Stimulated activated CD4-positive, alpha-beta T cell treated with anti-CD3 and anti-CD28 coated beads, Interleukin-2, amount 100 ng/mL, for 4 hours (primary cell): Measurements from ENCODE around the gene SHB.
"Not testable (repeated sequence)": the region's sequence is repeated elsewhere in the genome, so short reads cannot be mapped to it uniquely, and the experiment has no call there.

Source experiments
- DNase-seq: peaks from one replicate; pipeline ENCODE4 v3.0.0-alpha.2; 2020; ENCODE audit warnings: low read depth

The SHB gene

DNA sequence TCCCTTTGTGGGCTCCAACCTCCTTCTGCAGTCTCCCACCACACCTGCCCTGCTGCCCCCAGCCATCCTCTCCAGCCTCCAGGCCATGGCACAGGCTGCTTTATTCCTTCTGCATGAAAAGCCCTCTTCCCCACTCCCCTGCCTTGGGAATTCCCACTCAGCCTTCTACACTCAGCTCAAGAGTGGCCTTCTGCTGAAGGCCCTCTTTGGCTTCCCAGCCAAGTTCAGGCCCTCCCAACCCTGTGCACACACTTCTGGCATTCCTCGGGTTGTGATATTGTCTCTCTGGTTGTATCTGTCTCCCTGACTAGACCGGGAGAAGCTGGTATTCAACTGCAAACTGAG, 5.7 kb downstream of the SHB start:
- no peak for DNase-seq

DNA sequence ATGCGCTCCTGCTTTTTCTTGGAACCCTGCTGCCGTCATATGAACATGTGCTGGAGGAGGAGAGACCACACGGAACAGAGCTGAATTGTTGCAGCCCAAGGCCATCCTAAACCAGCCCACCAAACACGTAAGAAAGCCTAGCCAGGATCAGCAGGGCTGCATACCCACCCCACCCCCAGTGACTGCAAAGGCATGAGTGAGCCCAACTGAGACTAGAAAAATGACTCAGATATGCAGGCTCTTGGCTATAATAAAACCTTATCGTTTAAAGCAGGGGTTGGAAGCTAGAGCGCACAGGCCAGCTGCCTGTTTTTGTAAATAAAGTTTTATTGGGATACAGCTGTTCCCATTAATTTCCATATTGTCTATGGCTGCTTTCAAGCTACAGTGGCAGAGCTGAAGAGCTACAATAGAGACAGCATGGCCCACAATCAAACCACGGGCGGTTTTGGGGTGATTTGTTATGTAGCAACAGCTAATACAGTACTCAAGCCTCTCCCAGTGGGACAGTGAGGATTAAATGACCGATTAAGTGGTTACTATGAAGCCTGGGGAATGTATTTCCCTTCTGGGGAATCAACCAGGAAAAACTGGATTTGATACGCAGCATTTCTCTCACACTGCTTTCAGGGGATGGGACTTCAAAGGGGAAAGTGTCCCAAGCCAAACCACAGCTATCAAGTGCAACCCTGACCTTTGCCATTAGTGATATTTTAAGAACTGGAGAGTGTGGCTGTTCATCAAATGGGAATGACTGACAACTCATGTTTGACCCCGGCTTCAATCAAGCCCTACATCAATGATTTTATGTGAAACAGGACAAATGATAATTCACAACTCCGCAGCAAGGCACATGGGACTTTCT, 6.3 kb downstream of the SHB start:
- no peak for DNase-seq

DNA sequence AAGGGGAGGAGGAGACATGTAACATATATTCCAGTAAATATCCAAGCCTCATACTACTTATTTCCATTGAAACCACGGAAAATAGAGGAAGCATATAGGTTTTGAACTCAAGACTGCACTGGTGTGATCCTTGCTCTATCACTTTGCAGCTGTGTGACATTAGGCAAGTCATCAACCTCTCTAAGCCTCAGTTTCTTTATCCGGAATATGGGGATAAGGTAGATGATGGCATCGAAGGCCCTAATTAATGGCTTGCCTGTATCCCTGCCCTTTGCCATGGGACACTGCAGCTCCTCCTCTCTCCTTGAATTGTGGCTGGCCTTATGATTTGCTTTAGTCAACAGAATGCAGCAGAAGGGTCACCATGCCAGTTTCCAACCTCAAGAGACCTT, 6.9 kb downstream of the SHB start:
- DNase-seq: no peak

DNA sequence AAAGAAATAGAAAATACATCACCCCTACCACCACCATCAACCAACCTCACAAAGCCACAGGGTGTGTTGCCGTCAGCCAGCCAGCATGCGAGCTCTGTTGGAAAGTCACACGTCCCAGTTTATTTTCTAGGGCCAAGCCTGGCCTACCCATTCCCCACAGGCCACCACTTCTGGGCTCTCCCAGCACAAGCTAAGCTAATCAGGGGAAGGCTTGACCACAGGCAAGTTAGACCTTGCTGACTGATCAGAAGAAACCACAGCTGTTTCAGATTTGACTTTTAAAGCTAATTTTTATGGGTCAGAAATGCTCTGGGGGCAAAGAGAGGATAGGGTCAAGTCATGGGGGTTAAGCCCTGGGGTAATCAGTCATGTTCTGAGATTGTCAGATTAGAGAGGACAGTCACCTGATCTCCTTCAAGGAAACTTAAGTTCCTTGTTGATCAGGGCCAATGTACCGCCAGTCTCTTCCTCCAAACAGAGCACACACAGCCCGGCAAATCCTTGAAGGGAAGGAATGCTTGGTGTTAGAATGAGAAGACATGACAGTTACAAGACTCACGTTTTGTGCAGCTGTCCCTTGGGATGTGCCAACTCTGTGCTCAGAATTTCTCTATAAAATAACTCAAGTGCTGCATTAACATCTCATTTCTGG, 7.6 kb downstream of the SHB start:
- no peak for DNase-seq

DNA sequence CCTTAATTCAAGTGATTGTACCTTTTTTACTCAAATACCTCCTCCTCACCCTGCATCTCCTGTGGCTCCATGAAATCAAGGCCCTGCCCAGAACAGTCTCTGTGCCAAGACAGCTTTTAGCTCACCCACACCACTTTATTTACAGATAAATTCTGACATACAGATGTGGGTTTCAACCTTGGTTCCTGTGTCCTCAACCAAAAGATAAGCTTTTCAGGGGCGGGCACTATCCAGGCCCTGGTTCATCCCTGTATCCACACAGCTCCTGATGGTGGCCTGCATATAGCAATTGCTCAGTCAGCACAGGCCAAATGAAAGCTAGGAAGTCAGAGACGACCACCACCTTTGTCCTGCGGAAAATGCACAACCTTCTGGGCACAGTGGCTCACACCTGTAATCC, 8.3 kb downstream of the SHB start:
- DNase-seq: no peak

DNA sequence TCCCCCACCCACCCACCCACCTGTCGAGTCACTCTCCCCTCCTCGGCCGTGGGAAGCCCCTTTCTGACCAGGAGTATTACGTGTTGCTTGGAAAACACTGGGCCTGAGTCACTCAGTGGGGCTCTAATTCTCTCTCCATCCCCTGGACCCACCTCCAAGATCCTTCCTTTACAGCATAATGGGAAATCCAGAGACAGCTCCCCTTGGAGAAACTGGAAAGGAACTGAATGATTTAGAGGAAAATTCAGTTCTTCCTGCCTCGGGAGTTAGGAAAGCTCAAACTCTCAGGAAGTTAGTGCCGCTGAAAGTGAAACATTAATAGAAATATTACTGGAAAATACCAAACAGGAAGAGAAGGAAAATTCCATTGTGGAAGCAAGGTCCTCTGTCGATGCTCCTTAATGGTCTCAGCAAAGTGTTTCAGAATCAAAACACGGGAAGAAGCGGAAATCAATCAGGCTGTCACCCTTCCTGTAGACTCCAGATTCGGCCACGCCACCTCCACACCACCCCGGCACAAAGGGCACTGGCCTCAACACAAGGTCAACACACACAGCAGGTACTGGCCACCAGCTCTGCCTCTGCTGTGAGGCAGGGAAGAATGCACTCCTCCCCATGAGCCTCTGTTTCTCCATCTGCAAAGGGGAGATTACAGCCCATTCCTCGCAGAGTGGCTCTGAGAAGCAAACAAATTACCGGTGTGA, 9.6 kb downstream of the SHB start:
- no peak for DNase-seq

DNA sequence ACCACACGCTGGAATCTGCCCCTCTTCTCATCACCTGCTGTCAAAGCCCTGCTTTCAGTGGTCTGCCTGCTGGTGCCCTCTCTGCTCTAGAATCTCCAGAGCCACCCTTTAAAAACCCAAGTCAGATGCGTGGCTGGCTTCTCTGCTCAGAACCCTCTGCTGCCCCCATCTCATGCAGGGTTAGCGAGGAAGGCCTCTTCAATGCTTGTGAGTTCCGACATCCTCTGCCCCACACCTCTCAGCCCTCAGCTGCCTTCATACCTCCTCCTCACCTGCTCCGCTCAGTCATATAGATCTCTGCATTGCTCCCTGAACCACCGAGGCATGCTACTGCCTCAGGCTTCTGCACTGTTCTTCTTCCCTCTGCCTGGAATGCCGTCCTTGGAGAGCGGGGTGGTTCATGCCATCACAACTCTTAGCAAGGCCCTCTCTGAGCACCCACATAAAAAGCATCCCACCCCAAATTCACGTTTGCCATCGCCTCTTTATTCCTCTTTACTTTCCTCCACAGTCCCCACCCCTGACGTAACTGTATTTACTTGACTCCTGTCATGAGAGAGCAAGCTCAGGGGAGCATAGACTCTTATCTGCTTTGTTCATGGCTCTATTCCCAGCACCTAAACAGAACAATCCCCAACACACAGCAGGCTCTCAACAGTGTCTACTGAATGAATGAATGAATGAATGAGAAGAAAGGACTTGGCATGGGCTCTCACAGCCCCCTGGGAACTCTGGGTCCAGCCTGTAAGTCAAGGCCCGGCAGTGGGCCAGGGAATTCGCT, 10.4 kb downstream of the SHB start:
- no peak for DNase-seq

DNA sequence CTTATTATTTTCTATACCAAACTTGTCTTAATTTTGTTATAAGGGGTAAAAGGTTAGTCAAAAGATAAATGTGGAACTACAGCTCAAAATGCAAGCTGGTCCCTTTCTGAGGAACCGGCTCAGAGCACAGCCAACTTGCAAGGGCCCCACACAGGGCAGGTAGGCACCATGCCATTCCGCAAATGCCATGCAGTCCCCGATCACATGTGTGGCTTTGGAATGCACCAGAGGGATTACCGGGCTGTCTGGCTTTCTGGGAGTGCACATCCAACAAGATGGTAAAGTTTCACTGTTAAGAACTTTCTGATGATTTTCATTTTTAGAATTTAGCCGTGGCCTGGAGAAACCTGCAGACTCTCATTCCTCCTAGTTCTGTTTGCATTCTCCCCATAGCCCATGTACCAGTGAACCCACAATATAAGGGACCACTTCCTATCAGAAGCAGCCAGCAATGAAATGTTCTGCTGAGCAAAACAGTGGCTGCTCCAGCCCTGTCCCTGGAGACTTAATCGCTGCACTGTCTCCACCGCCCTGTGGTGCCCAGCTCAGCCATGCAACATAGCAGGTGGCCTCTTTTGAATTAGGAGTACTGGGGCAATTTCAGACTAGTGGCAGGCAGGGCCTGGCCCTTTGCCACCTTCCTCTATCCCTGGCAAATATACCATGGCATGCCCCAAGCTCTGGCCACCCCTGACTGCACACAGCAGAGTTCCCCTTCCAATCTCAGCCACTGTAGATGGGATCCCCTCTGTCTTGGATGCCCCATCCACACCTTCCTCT, 11.4 kb downstream of the SHB start:
- DNase-seq: no peak

DNA sequence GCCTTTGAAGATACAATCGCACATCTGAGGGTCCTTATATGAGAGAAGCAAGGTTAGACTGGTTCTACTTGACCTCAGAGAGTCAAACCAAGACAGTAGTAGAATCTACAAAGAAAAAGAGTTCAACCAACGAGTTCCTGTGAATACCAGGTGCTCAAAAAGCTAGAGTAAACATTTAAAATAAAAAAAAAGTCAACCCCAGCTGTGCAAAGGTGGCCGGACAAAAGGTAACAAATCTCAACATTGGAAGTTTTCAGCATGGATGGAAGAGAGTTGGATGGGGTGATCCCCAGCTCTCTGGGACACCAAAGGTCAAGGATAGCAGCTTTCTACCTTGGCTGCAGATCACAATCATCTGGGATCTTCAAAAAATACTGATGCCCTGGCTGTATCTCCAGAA, 14.4 kb downstream of the SHB start:
- DNase-seq: no peak

DNA sequence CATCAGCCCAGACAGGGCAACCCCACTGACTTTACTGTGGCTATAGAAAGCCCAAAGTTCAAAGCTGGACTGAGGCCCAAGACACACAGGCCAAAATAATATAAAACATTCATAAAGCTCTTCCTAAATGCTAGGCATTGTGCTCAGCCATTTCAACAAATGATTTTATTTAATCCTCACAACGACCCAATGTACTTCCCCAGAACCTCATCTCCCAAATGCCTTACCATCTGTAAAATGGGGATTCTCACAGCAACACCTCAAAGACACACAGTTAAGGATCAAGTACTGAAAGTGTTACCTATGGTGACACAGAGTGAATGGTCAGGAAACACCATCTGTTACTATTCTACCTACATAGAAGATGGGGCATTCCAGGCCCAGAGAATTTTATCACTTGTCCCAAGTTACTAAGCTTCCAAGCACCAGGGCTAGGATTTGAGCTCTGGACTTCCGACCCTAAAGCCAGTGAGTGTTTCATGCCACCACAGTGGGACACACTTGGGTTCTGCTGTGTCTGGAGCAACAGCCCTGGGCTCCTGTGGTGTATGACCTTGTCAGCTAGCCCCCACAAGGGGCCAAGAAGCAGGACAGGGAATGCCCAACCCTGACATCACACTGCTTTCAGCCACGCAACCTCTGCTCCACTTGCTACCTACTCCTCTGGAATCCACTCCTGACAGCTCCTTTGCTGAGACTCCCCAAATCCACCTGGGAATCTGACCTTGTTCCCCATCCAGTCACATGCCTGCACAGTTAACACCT, 15.1 kb downstream of the SHB start:
- DNase-seq: no peak

DNA sequence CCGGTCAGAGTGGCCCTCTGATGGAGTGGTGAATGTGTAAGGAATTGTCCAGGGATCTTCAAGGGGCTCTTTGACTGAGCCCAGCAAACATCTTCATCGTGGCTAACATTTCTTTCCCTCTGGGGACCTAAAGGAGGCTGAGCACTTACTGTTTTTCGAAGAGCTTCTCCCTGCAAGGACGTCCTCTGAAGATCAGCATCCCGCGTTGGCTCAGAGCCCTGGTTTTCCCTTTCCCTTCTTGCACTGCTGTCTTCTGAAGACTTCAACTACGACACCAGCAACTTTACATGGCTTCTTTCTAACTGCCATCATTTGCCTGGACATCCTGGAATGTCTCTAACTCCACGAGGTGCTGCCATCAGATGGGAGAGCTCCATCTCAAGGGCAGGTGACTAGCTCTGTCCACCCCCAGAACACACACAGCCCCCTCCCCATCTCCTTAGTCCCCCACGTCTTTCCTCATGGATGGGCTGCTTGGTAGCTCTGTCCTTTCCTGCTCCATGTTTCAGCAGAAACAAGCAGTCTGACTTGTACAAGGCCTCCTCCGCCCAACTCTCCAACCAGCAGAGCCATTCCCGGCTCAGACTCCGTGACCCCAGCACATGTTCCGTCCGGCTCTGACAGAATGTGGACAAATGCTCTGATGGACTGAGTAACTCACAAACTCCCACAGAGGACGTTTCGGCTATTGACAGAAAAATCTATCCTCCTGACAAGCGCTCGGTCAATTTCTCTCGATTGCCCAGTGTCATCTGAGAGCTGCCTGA, 17.1 kb downstream of the SHB start:
- DNase-seq: no peak

DNA sequence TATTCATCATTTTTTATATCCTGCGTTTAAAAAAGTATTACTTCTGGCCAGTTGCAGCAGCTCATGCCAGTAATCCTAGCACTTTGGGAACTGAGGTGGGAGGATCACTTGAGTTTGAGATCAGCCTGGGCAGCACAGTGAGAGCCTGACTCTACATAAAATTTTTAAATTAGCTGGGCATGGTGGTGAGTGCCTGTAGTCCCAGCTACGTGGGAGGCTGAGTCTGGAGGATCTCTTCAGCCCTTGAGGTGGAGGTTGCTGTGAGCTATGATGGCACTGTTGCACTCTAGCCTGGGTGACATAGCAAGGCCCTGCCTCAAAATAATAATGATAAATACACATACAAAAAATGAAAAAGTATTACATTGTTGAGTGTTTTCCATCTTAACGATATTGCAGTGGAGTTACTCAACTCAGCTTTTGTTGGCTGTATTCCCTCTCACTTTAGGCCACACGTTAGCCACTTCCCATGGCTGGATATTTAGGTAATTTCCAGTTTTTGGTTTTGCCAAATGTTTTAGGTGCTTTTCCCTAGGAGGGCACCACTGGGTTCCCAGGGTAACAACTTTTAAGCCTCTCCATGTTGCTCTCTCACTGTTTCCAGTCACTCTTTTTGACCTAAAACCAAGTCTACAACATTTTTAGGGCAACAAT, 20.6 kb downstream of the SHB start:
- DNase-seq: no peak

DNA sequence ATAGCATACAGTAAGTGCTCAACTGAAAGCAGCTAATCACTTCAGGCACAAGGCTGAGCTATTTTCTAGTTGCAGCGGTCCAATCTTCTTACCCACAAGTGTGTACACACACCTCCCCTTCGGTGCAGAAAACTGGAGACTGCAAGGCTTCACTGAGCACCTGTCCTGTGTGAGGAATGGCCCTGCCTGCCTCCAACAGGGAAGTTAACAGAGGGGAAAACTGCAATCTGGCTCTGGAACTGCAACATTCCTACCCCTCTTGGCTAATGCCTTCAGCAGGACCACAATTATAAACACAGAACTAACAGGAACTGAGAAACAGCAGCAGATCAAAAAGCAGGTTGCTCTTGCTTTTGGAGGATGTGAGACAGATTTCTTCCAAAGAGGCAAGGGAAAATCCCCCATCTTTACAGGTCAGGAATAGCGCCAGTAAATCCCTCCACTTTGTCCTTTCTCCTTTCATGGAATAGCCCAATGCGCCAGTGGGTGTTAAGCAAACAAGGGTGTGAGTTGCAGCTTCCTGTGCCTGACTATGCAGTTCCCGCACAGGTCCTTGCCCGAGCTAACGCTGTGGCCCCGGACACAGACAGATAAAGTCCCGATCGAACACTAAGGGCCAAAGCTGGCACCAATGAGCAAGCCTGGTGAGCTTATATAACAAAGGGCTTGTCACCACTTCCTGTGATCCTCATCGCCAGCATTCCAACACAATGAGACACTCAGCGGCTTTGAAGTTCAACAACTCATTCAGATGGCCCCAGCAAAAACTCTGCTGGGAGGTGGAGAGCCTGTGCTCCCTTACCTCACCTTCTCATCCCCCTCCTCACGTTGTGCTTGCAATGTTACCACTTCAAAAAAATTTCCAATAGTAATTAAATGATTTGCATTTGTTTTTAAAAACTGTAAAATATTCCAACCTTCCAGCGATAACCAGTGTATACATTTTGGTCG, 21.5 kb downstream of the SHB start:
- no peak for DNase-seq

DNA sequence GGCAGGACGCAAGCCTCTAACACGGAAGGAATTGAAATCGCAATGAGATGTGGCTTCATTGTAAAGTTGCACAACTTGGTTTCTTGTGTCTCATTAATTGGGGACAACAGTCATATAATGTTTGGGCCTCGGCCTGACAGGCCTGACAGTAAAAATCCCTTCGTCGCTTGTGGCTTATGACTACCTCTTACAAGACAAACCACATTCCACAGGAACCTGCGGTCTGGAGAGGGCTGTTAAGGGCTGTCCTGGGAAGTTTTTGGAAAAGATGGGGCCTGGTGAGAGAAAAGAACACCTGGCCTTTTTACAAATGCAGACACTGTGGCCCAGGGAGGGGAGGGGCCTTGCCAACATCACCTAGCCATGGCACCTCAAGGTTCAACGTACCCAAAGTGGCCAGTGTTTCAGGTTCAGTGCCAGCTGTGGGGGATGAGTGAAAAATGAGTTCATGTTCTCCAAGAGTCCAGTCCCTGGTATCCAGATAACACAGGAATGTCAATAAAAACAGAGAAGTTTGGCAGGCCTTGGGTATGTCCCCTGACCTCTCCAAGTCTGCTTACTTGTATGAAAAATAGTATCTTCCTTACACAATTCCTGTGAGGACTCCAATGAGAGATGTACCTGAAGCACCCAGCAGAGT, 22.2 kb downstream of the SHB start:
- no peak for DNase-seq

DNA sequence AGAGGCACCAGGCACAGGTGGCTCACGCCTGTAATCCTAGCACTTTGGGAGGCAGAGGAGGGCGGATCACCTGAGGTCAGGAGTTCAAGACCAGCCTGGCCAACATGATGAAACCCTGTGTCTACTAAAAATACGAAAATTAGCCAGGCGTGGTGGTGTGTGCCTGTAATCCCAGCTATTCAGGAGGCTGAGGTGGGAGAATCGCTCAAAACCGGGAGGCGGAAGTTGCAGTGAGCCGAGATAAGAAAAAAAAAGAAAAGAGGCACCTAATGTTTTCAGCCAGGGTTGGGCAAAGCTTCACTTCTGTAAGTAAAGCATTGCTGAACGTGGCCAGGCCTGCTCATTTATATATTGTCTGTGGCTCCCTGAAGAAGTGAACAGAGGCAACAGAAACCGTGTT, 23.1 kb downstream of the SHB start:
- not testable (repeated sequence) for DNase-seq

DNA sequence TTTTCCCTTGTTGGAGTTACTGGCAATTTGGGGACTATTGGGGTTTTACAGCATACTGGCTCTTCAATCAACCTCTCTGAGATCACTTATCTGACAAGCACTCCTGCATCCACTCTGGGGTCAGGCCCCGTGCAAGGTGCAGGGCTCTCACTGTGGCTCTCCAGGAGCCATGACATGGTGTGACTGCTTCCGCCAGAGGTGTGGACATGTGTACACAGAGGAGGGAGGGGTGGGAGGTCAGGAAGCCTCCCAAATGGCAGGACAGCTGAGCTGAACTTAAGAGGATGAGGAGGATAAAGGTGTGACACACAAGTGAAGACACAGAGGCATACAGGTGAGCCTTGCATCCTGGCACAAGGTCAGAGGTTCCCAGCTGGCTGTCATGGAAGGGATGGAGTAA, 24.3 kb downstream of the SHB start:
- no peak for DNase-seq

DNA sequence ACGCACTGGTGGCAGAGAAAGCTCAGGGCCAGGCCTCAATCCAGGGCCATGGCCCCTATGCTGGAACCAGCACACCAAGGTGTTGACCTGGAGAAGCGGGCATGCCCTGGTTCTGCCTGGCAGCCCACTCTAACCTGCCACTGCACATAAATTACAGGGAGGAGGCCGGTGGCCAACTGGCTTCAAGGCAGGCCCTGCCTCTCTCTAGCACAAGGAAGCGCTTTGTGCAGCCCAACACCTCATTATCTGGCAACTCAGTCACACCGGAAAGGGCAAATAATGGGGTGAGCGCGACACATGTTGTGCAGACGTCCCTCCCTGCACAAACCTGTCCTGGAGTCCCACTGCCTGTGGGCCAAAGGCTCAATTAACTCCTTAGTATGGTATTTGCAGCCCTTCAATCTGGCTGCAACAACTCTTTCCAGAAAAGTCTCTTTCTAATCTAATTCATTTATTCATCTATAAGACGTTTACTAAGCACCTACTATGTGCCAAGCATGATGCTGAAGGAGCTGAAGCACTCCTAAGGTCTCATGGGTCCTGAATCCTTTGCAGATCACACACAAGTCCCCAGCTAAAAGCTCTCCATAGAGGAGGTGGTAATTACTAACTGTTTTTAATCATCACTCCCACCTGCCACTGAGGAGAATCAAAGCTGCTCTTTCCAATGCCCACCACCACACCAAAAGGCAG, 24.9 kb downstream of the SHB start:
- no peak for DNase-seq
